K562 (cell line): ENCODE results near the gene WSCD2. TPM values are rescaled to one million over a fixed set of nuclear protein-coding genes. Genes with fewer than 3 reads are reported as not detected.

ENCODE experiments used
- CREB3 ChIP-seq: fragments of 450-650 bp; conservative IDR thresholded peaks from 2 replicates; pipeline ENCODE4 v1.6.1; 2016; ENCODE audit warnings: missing genetic modification characterization, low read depth, mild to moderate bottlenecking, missing compliant biosample characterization, moderate library complexity
- FOXJ3 ChIP-seq: sonication (generic); formaldehyde crosslinking; IDR thresholded peaks from 2 replicates; pipeline ENCODE4 v1.4.0; 2020; ENCODE audit warnings: mild to moderate bottlenecking, missing genetic modification reagents
- FOXK2 ChIP-seq, 2 experiments: fragments of 450-650 bp; IDR thresholded peaks in 1 of 2; conservative IDR thresholded peaks in 1 of 2; 2 replicates each; pipeline ENCODE4 v1.6.1; 2016; ENCODE audit warnings: low read depth in 2 of 2, mild to moderate bottlenecking in 1 of 2
- GTF2F1 ChIP-seq: IDR thresholded peaks from 2 replicates; pipeline ENCODE4 v1.6.1; 2011; ENCODE audit warnings: low read depth, low read length, improper control_type of control experiment
- MCM5 ChIP-seq: fragments of 450-650 bp; IDR thresholded peaks from 2 replicates; pipeline ENCODE4 v1.6.1; 2016; ENCODE audit warnings: low read depth
- NBN ChIP-seq: fragments of 450-650 bp; IDR thresholded peaks from 2 replicates; pipeline ENCODE4 v1.6.1; 2016; ENCODE audit warnings: low read depth, mild to moderate bottlenecking
- PBX2 ChIP-seq, 2 experiments: IDR thresholded peaks in 1 of 2; conservative IDR thresholded peaks in 1 of 2; 2 replicates each; pipeline ENCODE4 v1.6.1; 2016; ENCODE audit warnings: low read depth in 2 of 2, mild to moderate bottlenecking in 1 of 2, missing compliant biosample characterization in 1 of 2, missing genetic modification characterization in 1 of 2, moderate library complexity in 1 of 2
- RFX5 ChIP-seq: IDR thresholded peaks from 2 replicates; pipeline ENCODE4 v1.6.1; 2011; ENCODE audit warnings: low read depth, mild to moderate bottlenecking, improper control_type of control experiment, low read length
- SAFB2 ChIP-seq: fragments of 200-400 bp; formaldehyde crosslinking; IDR thresholded peaks from 2 replicates; pipeline ENCODE4 v1.6.1; 2018; ENCODE audit warnings: borderline replicate concordance, low read length, low read depth, moderate library complexity; ENCODE audit not compliant: severe bottlenecking
- STAT6 ChIP-seq: sonication (generic); formaldehyde crosslinking; IDR thresholded peaks from 2 replicates; pipeline ENCODE4 v1.8.1; 2023; ENCODE audit warnings: mild to moderate bottlenecking, missing genetic modification reagents
- TAF1 ChIP-seq: IDR thresholded peaks from 2 replicates; pipeline ENCODE4 v1.6.1; 2011; ENCODE audit warnings: mild to moderate bottlenecking, low read length, moderate library complexity; ENCODE audit not compliant: insufficient read depth, control insufficient read depth, severe bottlenecking; ENCODE audit errors: extremely low read depth
- WHSC1 ChIP-seq: IDR thresholded peaks from one replicate; pipeline ENCODE4 v1.6.1; 2012; ENCODE audit warnings: low read length, control low read depth, inconsistent platforms
- ZFP36 ChIP-seq: fragments of 150-350 bp; IDR thresholded peaks from 2 replicates; pipeline ENCODE4 v1.6.1; 2018; ENCODE audit warnings: low read length, low read depth; ENCODE audit not compliant: partially characterized antibody
- ZNF354B ChIP-seq: fragments of 250-450 bp; sonication (Bioruptor Pico); IDR thresholded peaks from 2 replicates; pipeline ENCODE4 v1.4.0; 2020
- ZNF668 ChIP-seq: fragments of 250-450 bp; sonication (Bioruptor Pico); IDR thresholded peaks from 2 replicates; pipeline ENCODE4 v1.8.0; 2022; ENCODE audit warnings: mild to moderate bottlenecking, inconsistent platforms
- polyA plus RNA-seq, 8 experiments: library from polyadenylated mRNA; depleted of rRNA in 4 of 8; stranded (reverse) in 5 of 8; unstranded in 3 of 8; fragments of >200 nt; fragmentation: Nextera tagmentation in 2 of 8; fragmentation: Illumina TruSeq in 1 of 8; extraction: Ambion mirVana in 2 of 8; extraction: Trizol in 1 of 8; gene quantifications; 2 replicates each; pipeline versions ENCODE4 v1.2.1 to v1.2.3, GENCODE V29; 2011 to 2014; ENCODE audit warnings: inconsistent platforms in 1 of 8, missing spikeins in 1 of 8
- total RNA-seq, 7 experiments: library from RNA; depleted of rRNA in 6 of 7; stranded (reverse); fragments of >200 nt in 6 of 7; fragmentation: Illumina TruSeq in 2 of 7; extraction: Trizol in 2 of 7; gene quantifications; 2 replicates each; pipeline versions ENCODE4 v1.2.1 to v1.2.3, GENCODE V29; 2011 to 2021; ENCODE audit warnings: low replicate concordance in 1 of 7
- TF ChIP-seq, protein P1 (sequence below): fragments of 450-650 bp; IDR thresholded peaks from 2 replicates; pipeline ENCODE4 v1.6.1; 2016; ENCODE audit warnings: low read depth, mild to moderate bottlenecking, moderate library complexity
- TF ChIP-seq, protein P2 (sequence below), 2 experiments: fragments of 450-650 bp; IDR thresholded peaks; 2 replicates each; pipeline ENCODE4 v1.6.1; 2016

WSCD2 gene
- total and polyA plus RNA-seq, 9 of the 15 experiments (the other 6 are each of a cell fraction or from before 2014, with no cell fraction given): 0.72 to 14.1 (median 4.0) TPM

DNA sequence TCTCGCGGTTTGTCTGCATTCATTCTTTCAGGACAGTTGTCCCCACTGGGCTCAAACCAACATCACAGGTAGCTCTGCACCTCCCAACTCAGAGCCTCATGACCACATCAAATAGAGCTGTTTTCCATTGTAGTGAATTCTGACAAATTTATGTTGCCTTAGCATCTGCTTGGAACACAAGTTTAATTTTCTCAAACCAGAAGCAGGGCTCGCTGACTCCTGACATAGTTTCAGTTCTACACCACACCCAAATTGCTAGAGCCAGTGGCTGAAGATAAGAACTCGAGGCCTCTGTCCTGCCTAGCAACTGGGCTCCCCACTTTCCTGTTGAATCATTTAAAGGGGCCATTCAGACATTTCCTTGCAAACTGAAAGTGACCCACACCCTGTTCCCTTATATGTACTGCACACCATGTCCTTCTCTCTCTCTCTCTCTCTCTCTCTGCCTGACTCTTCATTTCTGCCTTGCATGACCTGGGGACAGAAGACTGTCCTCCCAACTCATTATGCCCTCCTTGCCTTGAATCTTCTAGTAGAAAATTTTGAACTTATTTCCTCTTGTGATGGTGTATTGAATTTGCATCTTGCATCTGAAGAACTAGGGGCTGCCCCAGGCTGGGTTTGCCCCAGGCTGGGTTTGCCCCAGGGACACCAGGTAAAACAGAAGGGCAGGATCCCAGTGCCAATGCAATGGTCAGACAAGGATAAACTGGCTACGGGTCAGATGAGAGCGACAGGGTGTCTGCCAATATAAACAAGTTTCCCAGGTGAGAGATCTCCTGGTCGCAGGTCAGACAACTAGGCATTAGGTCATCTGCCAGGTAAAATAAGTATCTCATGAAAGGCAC is 9.7 kb upstream of the WSCD2 start (continued):
- TF ChIP-seq ZNF354B (CRISPR knock-in tag): no peak
- peak; percentile 97 for TF ChIP-seq RFX5
- TF ChIP-seq, protein P1, sequence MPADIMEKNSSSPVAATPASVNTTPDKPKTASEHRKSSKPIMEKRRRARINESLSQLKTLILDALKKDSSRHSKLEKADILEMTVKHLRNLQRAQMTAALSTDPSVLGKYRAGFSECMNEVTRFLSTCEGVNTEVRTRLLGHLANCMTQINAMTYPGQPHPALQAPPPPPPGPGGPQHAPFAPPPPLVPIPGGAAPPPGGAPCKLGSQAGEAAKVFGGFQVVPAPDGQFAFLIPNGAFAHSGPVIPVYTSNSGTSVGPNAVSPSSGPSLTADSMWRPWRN: no peak
- 0 out of 2 replicates have a peak, but pooled peaks have one; percentile 16 for TF ChIP-seq ZNF668 (CRISPR knock-in tag)
- TF ChIP-seq CREB3 (tag): peak; percentile 65
- peak; percentile 87; the same call in 1 of the 2 replicates for TF ChIP-seq GTF2F1
- no peak for TF ChIP-seq SAFB2
- TF ChIP-seq FOXK2 (conservative IDR thresholded peaks at IDR 0.05 in 1 of 2, IDR thresholded peaks at IDR 0.05 in 1 of 2; ENCODE audit: low read depth in 2 of 2): peak; percentile 21 to 45; a peak in 1 of 4 replicates
- no peak for TF ChIP-seq MCM5
- no peak for TF ChIP-seq FOXJ3
- TF ChIP-seq PBX2 (CRISPR knock-in tag; IDR thresholded peaks at IDR 0.05; ENCODE audit: low read depth): no peak
- no peak for TF ChIP-seq PBX2 (tag; conservative IDR thresholded peaks at IDR 0.05; ENCODE audit: low read depth)
- no peak for TF ChIP-seq STAT6 (CRISPR knock-in tag)
- TF ChIP-seq ZFP36: no peak
- peak; percentile 11 for TF ChIP-seq TAF1
- TF ChIP-seq, protein P2, sequence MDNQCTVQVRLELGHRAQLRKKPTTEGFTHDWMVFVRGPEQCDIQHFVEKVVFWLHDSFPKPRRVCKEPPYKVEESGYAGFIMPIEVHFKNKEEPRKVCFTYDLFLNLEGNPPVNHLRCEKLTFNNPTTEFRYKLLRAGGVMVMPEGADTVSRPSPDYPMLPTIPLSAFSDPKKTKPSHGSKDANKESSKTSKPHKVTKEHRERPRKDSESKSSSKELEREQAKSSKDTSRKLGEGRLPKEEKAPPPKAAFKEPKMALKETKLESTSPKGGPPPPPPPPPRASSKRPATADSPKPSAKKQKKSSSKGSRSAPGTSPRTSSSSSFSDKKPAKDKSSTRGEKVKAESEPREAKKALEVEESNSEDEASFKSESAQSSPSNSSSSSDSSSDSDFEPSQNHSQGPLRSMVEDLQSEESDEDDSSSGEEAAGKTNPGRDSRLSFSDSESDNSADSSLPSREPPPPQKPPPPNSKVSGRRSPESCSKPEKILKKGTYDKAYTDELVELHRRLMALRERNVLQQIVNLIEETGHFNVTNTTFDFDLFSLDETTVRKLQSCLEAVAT (IDR thresholded peaks at IDR 0.05): peak; percentile 57 to 68; a peak in 2 of 4 replicates
- peak; percentile 86 for TF ChIP-seq NBN
- no peak for TF ChIP-seq WHSC1
